HUES64 (cell line): ENCODE data around the gene SLAIN2. TPM values are rescaled to one million over a fixed set of nuclear protein-coding genes. Genes with fewer than 3 reads are reported as not detected.
A peak's percentile ranks its signal among the peaks of the same experiment; 100 is the strongest.
"Not testable (repeated sequence)": the region's sequence is repeated elsewhere in the genome, so short reads cannot be mapped to it uniquely, and the experiment has no call there.

Experiments used
- H3K27ac ChIP-seq: 2 replicates; pipeline ENCODE4 v1.7.0; 2013; ENCODE audit warnings: low read depth, low read length, inconsistent platforms
- H3K27me3 ChIP-seq: 2 replicates; pipeline ENCODE4 v1.6.1; 2013; ENCODE audit warnings: mild to moderate bottlenecking, low read length; ENCODE audit not compliant: insufficient read depth
- H3K36me3 ChIP-seq: 2 replicates; pipeline ENCODE4 v1.6.1; 2013; ENCODE audit warnings: mild to moderate bottlenecking, low read length; ENCODE audit not compliant: insufficient read depth
- H3K4me1 ChIP-seq: 2 replicates; pipeline ENCODE4 v1.6.1; 2013; ENCODE audit warnings: mild to moderate bottlenecking, low read length, moderate library complexity; ENCODE audit not compliant: insufficient read depth
- H3K4me3 ChIP-seq: 2 replicates; pipeline ENCODE4 v1.5.1; 2013; ENCODE audit warnings: mild to moderate bottlenecking, low read length, moderate library complexity
- H3K9ac ChIP-seq: 2 replicates; pipeline ENCODE4 v1.6.1; 2013; ENCODE audit warnings: mild to moderate bottlenecking, low read depth, low read length
- H3K9me3 ChIP-seq: 2 replicates; pipeline ENCODE4 v1.6.1; 2013; ENCODE audit warnings: low read depth, low read length; ENCODE audit not compliant: insufficient read depth
- WGBS: fragments of 150-250, 120-280 bp; methylation state at CpG from one replicate; pipeline ENCODE4 v1.1.7; 2013; ENCODE audit warnings: missing lambda C conversion rate; 5-methylcytosine and 5-hydroxymethylcytosine counted together
- polyA plus RNA-seq, 2 experiments: library from polyadenylated mRNA; stranded (reverse); fragments of 50-300 nt; gene quantifications; one replicate each; pipeline ENCODE4 v1.2.3, GENCODE V29; 2013

Gene SLAIN2
- 23.3 TPM for polyA plus RNA-seq (2013, experiment 1 of 2)
- 29.4 TPM for polyA plus RNA-seq (2013, experiment 2 of 2)

DNA sequence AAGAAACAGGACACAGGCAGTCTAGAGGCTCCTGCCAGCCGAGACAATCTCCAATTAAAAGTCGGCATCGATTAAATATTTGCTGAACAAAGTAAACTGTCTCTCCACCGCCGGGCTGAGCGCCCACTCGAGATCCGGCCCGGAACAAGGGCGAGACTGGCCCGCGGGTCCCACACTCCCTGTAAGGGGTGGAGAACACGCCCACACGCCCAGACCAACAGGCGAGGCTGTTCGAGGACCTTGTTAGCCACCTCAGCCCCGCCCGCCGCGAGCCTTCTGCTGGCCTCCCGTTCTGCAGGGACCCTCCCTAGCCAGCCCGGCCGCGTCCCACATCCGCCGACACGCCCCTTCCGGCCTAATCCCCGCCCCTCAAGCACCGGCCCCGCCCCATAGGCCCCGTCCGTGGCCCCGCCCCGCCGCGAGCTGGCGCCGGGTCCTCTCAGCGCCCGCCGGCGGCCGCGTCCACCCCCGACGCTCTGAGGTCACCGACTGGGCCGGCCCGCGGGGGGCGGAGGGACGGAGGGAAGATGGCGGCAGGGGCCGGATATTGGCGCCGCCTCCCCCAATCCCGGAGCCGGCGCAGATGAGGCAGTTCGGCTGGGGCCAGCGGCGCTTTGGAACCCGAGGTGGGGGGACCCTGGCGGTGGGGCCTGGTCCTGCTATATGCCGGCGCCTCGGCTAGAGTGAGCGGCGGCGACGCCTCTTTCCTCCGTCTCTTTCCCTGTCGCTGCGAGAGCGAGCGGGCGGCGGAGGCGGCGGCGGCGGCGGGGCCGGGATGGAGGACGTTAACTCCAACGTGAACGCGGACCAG lies at the start of gene SLAIN2:
TSS of gene SLAIN2 (plus strand) at position 565 of the 811 bp plus-strand sequence. CDS start at position 776, 211 bp downstream.
- WGBS = under 1% methylated on average over 89 of the region's 89 CpGs
- Histone ChIP-seq H3K9me3 (no peaks in the 10 kb centered on the region), H3K36me3 (no peaks in the 10 kb centered on the region), H3K4me1 (peaks cover 36% of the 10 kb centered on the region), H3K27ac (peak within 1 kb of the TSS; percentile 93), H3K4me3 (peak within 1 kb of the TSS; percentile 97), H3K9ac (peak within 1 kb of the TSS; percentile 78), H3K27me3 (no peaks in the 10 kb centered on the region)

DNA sequence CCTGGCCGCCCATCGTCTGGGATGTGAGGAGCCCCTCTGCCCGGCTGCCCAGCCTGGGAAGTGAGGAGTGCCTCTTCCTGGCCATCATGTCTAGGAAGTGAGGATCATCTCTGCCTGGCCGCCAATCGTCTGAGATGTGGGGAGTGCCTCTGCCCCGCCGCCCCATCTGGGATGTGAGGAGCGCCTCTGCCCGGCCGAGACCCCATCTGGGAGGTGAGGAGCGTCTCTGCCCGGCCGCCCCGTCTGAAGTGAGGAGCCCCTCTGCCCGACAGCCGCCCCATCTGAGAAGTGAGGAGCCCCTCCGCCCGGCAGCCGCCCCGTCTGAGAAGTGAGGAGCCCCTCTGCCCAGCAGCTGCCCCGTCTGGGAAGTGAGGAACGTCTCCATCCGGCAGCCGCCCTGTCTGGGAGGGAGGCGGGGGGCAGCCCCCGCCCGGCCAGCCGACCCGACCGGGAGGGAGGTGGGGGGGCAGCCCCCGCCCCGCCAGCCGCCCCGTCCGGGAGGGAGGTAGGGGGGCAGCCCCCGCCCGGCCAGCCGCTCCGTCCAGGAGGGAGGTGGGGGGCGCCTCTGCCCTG lies 49.0 kb upstream of the SLAIN2 start:
- not testable (repeated sequence) for H3K9me3 ChIP-seq, H3K9ac ChIP-seq, H3K4me1 ChIP-seq, H3K4me3 ChIP-seq, H3K27ac ChIP-seq, H3K36me3 ChIP-seq, H3K27me3 ChIP-seq
- WGBS = 91% methylated on average over 33 of the region's 40 CpGs

DNA sequence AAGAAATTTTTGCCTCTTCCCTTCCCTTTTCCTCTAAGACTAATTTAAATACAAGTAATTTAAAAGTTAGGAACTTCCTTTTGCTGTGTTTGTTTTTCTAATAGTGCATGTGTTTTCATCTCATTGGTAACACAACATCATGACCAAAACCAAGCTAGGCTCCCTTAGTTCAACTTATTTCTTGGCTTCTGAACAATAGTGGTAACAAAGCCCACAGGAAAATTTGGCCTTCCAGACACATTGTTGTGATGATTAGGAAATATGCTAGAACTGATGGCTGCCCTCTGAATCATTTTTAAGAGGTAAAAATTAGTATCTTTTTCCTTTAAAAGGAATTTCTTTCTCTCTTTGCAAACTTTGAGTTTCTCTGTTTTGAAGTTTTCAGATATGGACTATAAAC lies 46.2 kb upstream of the SLAIN2 start:
- Histone ChIP-seq H3K4me1 (no peaks in the 10 kb centered on the region), H3K4me3 (no peak overlapping the region), H3K9me3 (no peaks in the 10 kb centered on the region), H3K27ac (no peak overlapping the region), H3K9ac (no peak overlapping the region), H3K27me3 (no peaks in the 10 kb centered on the region), H3K36me3 (no peaks in the 10 kb centered on the region)

DNA sequence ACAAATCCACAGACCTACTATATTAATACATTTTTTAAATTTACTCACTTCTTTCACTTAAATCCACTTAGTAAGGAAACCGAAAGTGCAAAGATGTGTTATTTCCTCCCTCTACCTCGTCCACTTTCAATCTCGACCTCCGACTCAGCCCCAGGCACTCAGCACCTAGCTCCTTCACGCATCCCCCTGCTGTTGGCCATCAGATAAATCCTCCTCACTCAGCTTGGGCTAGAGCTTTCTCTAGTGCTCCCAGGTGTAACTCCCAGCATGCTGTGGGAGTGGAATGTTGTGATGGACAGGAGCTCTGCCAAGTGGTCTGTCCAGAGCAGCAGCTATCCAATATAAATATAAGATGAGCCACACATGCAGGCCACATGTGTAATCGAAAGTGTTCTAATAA lies 45.0 kb upstream of the SLAIN2 start:
- H3K9ac ChIP-seq = no peak overlapping the region
- 85% methylated on average over 5 of the region's 6 CpGs for WGBS
- H3K36me3 ChIP-seq = no peaks in the 10 kb centered on the region
- no peaks in the 10 kb centered on the region for H3K9me3 ChIP-seq
- H3K27me3 ChIP-seq = no peaks in the 10 kb centered on the region
- H3K4me3 ChIP-seq = no peak overlapping the region
- no peaks in the 10 kb centered on the region for H3K4me1 ChIP-seq
- H3K27ac ChIP-seq = no peak overlapping the region

DNA sequence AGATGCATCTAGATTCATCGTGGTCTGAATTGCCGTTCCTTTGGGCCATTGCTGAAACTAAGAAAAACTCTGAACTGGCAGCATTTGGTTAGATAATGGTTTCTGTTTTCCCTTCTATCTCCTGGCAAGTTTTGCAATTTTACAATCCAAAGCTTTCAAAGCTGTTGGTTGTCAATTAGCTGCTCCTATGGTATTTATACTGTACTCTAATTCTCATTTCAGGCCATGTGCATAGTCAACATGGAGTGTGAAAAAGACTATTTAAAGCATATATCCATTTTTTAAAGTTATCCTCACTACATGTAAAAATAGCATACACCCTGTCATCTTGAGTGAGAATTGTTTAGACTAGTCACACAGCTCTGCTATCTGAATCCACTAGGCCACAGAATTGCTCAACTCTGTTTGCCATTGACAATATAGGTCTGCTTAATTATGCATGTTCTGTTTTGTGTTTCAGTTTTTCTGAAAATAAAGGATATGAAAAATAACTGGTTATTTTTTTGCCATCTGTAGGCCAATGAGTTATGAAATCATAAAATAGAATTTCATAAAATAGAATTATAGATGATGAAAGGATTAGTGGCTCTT lies 44.0 kb upstream of the SLAIN2 start:
- no peaks in the 10 kb centered on the region for H3K9me3 ChIP-seq
- no peaks in the 10 kb centered on the region for H3K27me3 ChIP-seq
- H3K9ac ChIP-seq = no peak overlapping the region
- WGBS = 95% methylated on average over 2 of the region's 2 CpGs
- no peaks in the 10 kb centered on the region for H3K4me1 ChIP-seq
- H3K27ac ChIP-seq = no peak overlapping the region
- H3K36me3 ChIP-seq = no peaks in the 10 kb centered on the region
- H3K4me3 ChIP-seq = no peak overlapping the region

DNA sequence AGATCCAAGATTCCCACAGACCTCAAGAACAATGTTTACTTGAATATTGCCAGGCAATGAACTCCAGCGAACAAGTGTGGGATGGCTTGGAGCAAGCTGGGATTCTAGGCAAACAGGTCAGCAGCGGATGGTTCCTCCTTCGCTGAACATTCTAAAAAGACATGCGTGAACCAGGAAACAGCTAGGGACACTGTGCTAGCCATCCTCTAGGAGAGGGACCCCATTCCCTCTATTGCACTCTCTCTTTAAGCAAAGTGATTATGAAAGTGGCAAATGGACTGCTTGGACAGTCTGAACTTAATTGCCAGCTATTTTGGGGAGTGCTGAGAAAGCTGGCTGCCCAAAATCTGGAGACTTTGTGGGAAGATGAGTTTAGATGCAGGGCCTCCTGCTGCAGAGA lies 41.8 kb upstream of the SLAIN2 start:
- Histone ChIP-seq H3K36me3 (no peaks in the 10 kb centered on the region), H3K4me3 (no peak overlapping the region), H3K9ac (no peak overlapping the region), H3K27me3 (no peaks in the 10 kb centered on the region), H3K27ac (no peak overlapping the region), H3K4me1 (no peaks in the 10 kb centered on the region), H3K9me3 (no peaks in the 10 kb centered on the region)
- 91% methylated on average over 4 of the region's 4 CpGs for WGBS

DNA sequence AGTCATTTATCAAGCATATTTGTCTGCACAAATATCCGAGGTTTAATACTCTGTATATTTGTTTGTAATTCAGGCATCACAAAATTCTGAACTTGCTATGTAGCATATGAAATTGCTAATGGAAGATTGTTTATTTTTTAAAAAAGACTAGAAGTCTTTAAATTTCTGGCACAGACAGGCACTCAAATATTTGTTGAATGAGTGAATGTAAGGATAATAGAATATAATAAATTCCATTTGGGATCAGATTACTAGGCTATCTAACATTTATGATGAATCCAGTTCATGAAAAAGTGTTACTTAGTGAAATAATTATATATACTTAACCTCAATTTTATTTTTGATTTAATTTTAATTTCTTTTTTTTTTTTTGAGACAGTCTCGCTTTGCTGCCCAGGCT lies 41.3 kb upstream of the SLAIN2 start:
- Histone ChIP-seq H3K27ac (no peak overlapping the region), H3K27me3 (no peaks in the 10 kb centered on the region)
- 88% methylated on average over 2 of the region's 2 CpGs for WGBS

DNA sequence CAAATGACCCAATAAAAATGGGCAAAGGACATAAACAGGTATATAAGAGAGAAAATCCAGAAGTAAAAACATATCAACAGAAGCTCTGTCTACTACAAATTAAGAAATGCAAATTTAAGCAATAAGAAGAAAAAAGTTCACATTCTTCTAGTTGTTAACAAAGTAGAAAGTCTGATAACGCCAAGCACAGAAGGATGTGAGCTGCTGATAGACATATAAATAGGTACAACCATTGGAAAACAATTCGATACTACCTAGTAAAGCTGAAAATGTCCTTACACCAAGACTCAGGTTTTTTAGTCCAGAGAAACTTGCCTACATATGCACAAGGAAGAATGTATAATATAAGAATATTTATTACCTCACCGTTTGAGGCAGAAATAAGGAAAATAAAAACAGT lies 35.8 kb upstream of the SLAIN2 start:
- Histone ChIP-seq H3K4me1 (no peaks in the 10 kb centered on the region), H3K4me3 (no peak overlapping the region), H3K27ac (no peak overlapping the region), H3K36me3 (no peaks in the 10 kb centered on the region), H3K9ac (no peak overlapping the region), H3K27me3 (no peaks in the 10 kb centered on the region), H3K9me3 (no peaks in the 10 kb centered on the region)
- WGBS = 89% methylated on average over 1 of the region's 3 CpGs

More for the DNA sequence above, 41.3 kb upstream of the SLAIN2 start:
- Histone ChIP-seq H3K9me3 (no peaks in the 10 kb centered on the region), H3K36me3 (no peaks in the 10 kb centered on the region), H3K4me1 (no peaks in the 10 kb centered on the region), H3K4me3 (no peak overlapping the region), H3K9ac (no peak overlapping the region)

DNA sequence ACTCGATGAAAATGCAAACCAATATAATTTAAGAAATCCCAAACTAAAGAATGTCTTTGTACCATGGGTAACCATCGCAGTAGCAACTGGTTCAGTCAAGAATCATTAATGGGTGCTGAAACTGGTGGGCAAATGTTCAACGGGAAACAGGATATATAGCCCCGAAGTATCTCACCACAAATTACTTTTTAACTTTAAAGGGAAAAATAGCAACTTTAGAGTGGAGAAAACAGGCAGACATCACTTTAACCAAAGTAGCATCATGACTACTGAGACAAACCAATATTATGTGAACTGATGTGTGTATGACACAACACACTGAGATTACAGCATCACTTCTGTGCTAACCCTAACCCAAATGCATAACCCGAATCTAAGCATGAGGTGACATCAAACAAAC lies 33.8 kb upstream of the SLAIN2 start:
- H3K27me3 ChIP-seq = no peaks in the 10 kb centered on the region
- WGBS = 91% methylated on average over 5 of the region's 5 CpGs
- H3K4me3 ChIP-seq = no peak overlapping the region

DNA sequence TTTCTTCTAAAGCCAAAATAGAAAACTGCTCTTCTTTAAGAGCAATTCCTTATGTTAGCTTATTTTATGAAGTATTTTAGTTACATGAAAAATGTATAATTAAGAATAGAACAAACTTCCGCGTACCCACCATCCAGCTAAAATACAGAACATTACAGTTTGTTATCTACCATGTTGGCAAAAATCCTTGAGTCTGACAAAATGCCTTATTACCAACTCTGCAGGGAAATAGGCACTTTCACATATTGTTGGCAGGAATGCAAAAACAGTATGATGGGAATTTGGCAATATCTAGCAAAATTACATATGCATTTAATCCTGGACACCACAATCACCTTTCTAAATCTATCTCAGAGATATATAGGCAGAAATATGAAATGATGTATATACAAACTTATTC lies 32.4 kb upstream of the SLAIN2 start:
- Histone ChIP-seq H3K4me1 (no peaks in the 10 kb centered on the region), H3K27me3 (no peaks in the 10 kb centered on the region), H3K9ac (no peak overlapping the region), H3K36me3 (no peaks in the 10 kb centered on the region), H3K4me3 (no peak overlapping the region), H3K27ac (no peak overlapping the region), H3K9me3 (no peaks in the 10 kb centered on the region)
- 86% methylated on average over 2 of the region's 2 CpGs for WGBS

More for the DNA sequence above, 33.8 kb upstream of the SLAIN2 start:
- no peak overlapping the region for H3K27ac ChIP-seq
- no peaks in the 10 kb centered on the region for H3K9me3 ChIP-seq
- H3K36me3 ChIP-seq = no peaks in the 10 kb centered on the region
- no peak overlapping the region for H3K9ac ChIP-seq
- no peaks in the 10 kb centered on the region for H3K4me1 ChIP-seq

DNA sequence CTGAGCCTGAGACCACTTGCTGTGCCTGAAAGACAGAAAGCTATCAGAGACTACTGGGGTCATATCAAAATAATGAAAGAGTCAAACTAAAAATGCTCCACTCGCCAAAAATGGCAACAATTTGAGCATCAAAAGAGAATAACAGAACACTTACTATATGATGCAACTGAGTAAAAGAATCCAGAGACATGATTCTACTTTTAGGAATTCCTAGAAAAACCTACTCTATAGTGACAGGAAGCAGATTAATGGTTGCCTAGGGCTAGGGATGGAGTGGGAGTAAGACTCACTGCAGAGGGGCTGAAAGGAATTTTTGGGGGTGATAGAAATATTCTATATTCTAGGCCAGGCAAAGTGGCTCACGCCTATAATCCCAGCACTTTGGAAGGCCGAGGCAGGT lies 29.4 kb upstream of the SLAIN2 start:
- no peaks in the 10 kb centered on the region for H3K4me1 ChIP-seq
- no peaks in the 10 kb centered on the region for H3K27me3 ChIP-seq
- H3K4me3 ChIP-seq = no peak overlapping the region
- no peak overlapping the region for H3K9ac ChIP-seq
- H3K27ac ChIP-seq = no peak overlapping the region
- WGBS = 95% methylated on average over 3 of the region's 3 CpGs
- H3K9me3 ChIP-seq = no peaks in the 10 kb centered on the region
- no peaks in the 10 kb centered on the region for H3K36me3 ChIP-seq
